Body of pancreas (tissue), 4 donors: Measurements from ENCODE around the gene AGMO.

Experiments used
- POLR2A ChIP-seq, 3 donors: fragments of 450-650 bp; IDR thresholded peaks; one replicate each; pipeline ENCODE4 v1.6.1; 2016; ENCODE audit warnings: antibody characterized with exemption in 3 of 3, mild to moderate bottlenecking in 2 of 3
- TF ChIP-seq, protein P1 (sequence below), 7 experiments: fragments of 450-650 bp in 4 of 7; fragments of 200-600 bp in 3 of 7; sonication (generic) in 3 of 7; IDR thresholded peaks; one replicate each; pipeline ENCODE4 v1.5.1; 2016 to 2019; ENCODE audit warnings: antibody characterized with exemption in 7 of 7

DNA sequence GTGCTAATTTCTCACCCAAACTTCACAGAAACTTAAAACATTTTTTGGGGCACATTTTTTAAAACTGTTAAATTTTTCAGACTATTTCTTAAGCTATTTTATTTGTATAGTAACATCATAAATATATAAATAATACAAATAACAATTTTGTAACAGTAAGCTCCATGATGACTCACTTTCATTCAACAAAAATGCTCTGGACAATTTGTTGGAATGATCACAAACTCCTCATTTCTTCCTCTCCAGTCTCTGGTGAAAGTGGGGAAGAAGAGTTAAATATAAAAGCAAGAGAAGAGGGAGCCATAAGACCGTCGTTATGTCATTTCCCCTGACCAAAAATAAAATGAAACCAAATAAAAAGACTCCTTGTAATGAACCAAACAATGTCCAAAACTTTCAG is 162.4 kb downstream of the AGMO start:
- TF ChIP-seq, protein P1, sequence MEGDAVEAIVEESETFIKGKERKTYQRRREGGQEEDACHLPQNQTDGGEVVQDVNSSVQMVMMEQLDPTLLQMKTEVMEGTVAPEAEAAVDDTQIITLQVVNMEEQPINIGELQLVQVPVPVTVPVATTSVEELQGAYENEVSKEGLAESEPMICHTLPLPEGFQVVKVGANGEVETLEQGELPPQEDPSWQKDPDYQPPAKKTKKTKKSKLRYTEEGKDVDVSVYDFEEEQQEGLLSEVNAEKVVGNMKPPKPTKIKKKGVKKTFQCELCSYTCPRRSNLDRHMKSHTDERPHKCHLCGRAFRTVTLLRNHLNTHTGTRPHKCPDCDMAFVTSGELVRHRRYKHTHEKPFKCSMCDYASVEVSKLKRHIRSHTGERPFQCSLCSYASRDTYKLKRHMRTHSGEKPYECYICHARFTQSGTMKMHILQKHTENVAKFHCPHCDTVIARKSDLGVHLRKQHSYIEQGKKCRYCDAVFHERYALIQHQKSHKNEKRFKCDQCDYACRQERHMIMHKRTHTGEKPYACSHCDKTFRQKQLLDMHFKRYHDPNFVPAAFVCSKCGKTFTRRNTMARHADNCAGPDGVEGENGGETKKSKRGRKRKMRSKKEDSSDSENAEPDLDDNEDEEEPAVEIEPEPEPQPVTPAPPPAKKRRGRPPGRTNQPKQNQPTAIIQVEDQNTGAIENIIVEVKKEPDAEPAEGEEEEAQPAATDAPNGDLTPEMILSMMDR (IDR thresholded peaks at IDR 0.05), result no peak
- no peak for TF ChIP-seq POLR2A (IDR thresholded peaks at IDR 0.05)
